Measurements from ENCODE around the gene PAIP1. TPM values are rescaled to one million over a fixed set of nuclear protein-coding genes. Genes with fewer than 3 reads are reported as not detected.

Gene PAIP1
- total and polyA plus RNA-seq, 2 donors (not counting 3 experiments of a cell fraction or from before 2014, with no cell fraction given) = 69.1 to 90.1 TPM

DNA sequence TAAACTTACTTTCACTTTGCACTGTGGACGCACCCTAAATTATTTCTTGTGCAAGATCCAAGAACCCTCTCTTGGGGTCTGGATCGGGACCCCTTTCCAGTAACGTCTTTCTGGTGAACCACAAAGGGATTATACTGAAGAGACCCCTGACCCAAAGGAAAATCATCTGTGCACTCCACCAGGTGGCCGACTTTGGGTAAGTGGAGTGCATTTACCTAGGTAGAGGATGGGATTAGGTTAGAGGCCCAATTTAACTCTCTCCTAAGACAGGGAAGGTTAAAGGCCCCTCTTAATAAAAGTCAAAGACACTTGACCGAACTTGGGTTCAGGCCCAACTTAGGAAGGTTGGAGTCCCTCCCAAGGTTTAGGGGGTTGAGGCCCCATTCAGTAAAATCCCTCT lies 8.2 kb upstream of the PAIP1 start:
- ChIA-PET CTCF (no interaction called here), POLR2A (no interaction called here)
- Histone ChIP-seq H3K4me2 (ENCODE audit: insufficient read depth, low read length) (no peak overlapping the region), H3K27me3 (ENCODE audit: control insufficient read depth in 2 of 2, insufficient read depth in 2 of 2, low read length in 2 of 2) (peaks cover 0 to 2% of the 10 kb centered on the region in 2 experiments), H2AFZ (ENCODE audit: low read depth, low read length) (no peak overlapping the region), H3K9me3 (replicated peaks; ENCODE audit: control insufficient read depth, insufficient read depth, low read length) (no peaks in the 10 kb centered on the region), H3K79me2 (ENCODE audit: control insufficient read depth, insufficient read depth, low read length) (no peaks in the 10 kb centered on the region), H3K36me3 (ENCODE audit: control insufficient read depth in 2 of 2, extremely low read depth in 1 of 2, insufficient read depth in 2 of 2, low read length in 2 of 2) (no peaks in the 10 kb centered on the region), H3K9me1 (replicated peaks; ENCODE audit: control insufficient read depth, extremely low read depth, insufficient read depth, low read length) (no peaks in the 10 kb centered on the region), H3K4me1 (ENCODE audit: control insufficient read depth, extremely low read depth, insufficient read depth, low read length) (no peaks in the 10 kb centered on the region), H3K4me3 (replicated peaks in 1 of 3; ENCODE audit: insufficient read depth in 1 of 3, low read depth in 1 of 3, low read length in 3 of 3) (no peak overlapping the region), H3K9ac (replicated peaks; ENCODE audit: extremely low read depth, insufficient read depth, low read length) (no peak overlapping the region), H4K20me1 (replicated peaks; ENCODE audit: control insufficient read depth, extremely low read depth, insufficient read depth, low read length) (no peaks in the 10 kb centered on the region), H3K27ac (ENCODE audit: insufficient read depth, low read depth, low read length) (no peak overlapping the region)
- DNase-seq (ENCODE audit: low read depth, low spot score) (no peak), FAIRE-seq (no peak)
- dilution Hi-C loops (cut with MboI; ENCODE audit: extremely low pct_ligation_motif_present, low sequenced_read_pairs) (no loop called here), intact Hi-C loops (cut with micrococcal nuclease) (no loop called here)
- no TSS peak for BruUV-seq (replicated peaks)
- TF ChIP-seq POLR2A (IDR thresholded peaks at IDR 0.05; ENCODE audit: low read depth, low read length) (no peak), EZH2 (IDR thresholded peaks at IDR 0.05; ENCODE audit: borderline replicate concordance, low read depth, low read length, severe bottlenecking) (no peak), FOS (IDR thresholded peaks at IDR 0.05; ENCODE audit: borderline replicate concordance, insufficient read depth, low read length) (no peak), MYC (IDR thresholded peaks at IDR 0.05; ENCODE audit: low read depth, low read length) (no peak)
- TF ChIP-seq, protein P1, sequence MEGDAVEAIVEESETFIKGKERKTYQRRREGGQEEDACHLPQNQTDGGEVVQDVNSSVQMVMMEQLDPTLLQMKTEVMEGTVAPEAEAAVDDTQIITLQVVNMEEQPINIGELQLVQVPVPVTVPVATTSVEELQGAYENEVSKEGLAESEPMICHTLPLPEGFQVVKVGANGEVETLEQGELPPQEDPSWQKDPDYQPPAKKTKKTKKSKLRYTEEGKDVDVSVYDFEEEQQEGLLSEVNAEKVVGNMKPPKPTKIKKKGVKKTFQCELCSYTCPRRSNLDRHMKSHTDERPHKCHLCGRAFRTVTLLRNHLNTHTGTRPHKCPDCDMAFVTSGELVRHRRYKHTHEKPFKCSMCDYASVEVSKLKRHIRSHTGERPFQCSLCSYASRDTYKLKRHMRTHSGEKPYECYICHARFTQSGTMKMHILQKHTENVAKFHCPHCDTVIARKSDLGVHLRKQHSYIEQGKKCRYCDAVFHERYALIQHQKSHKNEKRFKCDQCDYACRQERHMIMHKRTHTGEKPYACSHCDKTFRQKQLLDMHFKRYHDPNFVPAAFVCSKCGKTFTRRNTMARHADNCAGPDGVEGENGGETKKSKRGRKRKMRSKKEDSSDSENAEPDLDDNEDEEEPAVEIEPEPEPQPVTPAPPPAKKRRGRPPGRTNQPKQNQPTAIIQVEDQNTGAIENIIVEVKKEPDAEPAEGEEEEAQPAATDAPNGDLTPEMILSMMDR (IDR thresholded peaks at IDR 0.05; ENCODE audit: extremely low read depth in 1 of 2, insufficient read depth in 1 of 2, low read depth in 1 of 2, low read length in 2 of 2) = no peak

DNA sequence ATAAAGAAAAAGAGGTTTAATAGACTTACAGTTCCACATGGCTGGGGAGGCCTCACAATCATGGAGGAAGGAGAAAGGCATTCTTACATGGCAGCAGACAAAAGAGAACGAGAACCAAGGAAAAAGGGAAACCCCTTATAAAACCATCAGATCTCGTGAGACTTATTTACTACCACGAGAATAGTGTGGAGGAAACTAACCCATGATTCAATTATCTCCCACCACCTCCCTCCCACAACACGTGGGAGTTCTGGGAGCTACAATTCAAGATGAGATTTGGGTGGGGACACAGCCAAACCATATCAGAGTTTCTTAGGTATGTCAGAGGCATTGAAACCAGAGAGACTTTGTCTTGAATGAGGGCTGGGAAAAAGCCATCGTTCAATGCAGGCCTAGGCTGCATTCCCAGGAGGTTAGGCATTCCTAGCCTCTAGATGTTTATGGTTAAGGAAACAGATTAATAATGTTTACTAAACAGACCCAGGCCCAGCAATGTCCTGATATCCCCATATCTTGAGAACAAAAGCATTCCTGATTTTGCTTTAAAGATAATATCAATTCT lies 7.5 kb upstream of the PAIP1 start:
- CTCF ChIA-PET = no interaction called here
- no peaks in the 10 kb centered on the region for H4K20me1 ChIP-seq (replicated peaks; ENCODE audit: control insufficient read depth, extremely low read depth, insufficient read depth, low read length)
- BruUV-seq (replicated peaks) = no TSS peak
- no peak overlapping the region for H2AFZ ChIP-seq (ENCODE audit: low read depth, low read length)
- dilution Hi-C loops (cut with MboI; ENCODE audit: extremely low pct_ligation_motif_present, low sequenced_read_pairs) (no loop called here), intact Hi-C loops (cut with micrococcal nuclease) (no loop called here)
- no peak overlapping the region for H3K4me3 ChIP-seq (replicated peaks in 1 of 3; ENCODE audit: insufficient read depth in 1 of 3, low read depth in 1 of 3, low read length in 3 of 3)
- H3K4me1 ChIP-seq (ENCODE audit: control insufficient read depth, extremely low read depth, insufficient read depth, low read length) = no peaks in the 10 kb centered on the region
- TF ChIP-seq EZH2 (IDR thresholded peaks at IDR 0.05; ENCODE audit: borderline replicate concordance, low read depth, low read length, severe bottlenecking) = no peak
- no peak for TF ChIP-seq GATA2 (IDR thresholded peaks at IDR 0.05; ENCODE audit: insufficient read depth, insufficient read length, low read depth, low read length)
- TF ChIP-seq, protein P1 (IDR thresholded peaks at IDR 0.05; ENCODE audit: extremely low read depth in 1 of 2, insufficient read depth in 1 of 2, low read depth in 1 of 2, low read length in 2 of 2) = no peak
- no peak for TF ChIP-seq FOS (IDR thresholded peaks at IDR 0.05; ENCODE audit: borderline replicate concordance, insufficient read depth, low read length)
- TF ChIP-seq POLR2A (IDR thresholded peaks at IDR 0.05; ENCODE audit: low read depth, low read length) = no peak
- no peak for TF ChIP-seq POLR2AphosphoS5 (IDR thresholded peaks at IDR 0.05; ENCODE audit: insufficient read depth, low read depth, low read length)
- TF ChIP-seq JUN (IDR thresholded peaks at IDR 0.05; ENCODE audit: borderline replicate concordance, insufficient read depth, insufficient read length, low read depth) = no peak
- TF ChIP-seq MYC (IDR thresholded peaks at IDR 0.05; ENCODE audit: low read depth, low read length) = no peak
- TF ChIP-seq, protein P2, sequence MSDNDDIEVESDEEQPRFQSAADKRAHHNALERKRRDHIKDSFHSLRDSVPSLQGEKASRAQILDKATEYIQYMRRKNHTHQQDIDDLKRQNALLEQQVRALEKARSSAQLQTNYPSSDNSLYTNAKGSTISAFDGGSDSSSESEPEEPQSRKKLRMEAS (IDR thresholded peaks at IDR 0.05; ENCODE audit: insufficient read depth, insufficient read length) = no peak
- no peaks in the 10 kb centered on the region for H3K79me2 ChIP-seq (ENCODE audit: control insufficient read depth, insufficient read depth, low read length)
- H3K4me2 ChIP-seq (ENCODE audit: insufficient read depth, low read length) = no peak overlapping the region
- peaks cover 0 to 3% of the 10 kb centered on the region in 2 experiments for H3K27me3 ChIP-seq (ENCODE audit: control insufficient read depth in 2 of 2, insufficient read depth in 2 of 2, low read length in 2 of 2)
- H3K9ac ChIP-seq (replicated peaks; ENCODE audit: extremely low read depth, insufficient read depth, low read length) = no peak overlapping the region
- no peak for FAIRE-seq
- no peak overlapping the region for H3K27ac ChIP-seq (ENCODE audit: insufficient read depth, low read depth, low read length)
- H3K36me3 ChIP-seq (ENCODE audit: control insufficient read depth in 2 of 2, extremely low read depth in 1 of 2, insufficient read depth in 2 of 2, low read length in 2 of 2) = no peaks in the 10 kb centered on the region
- no peak for DNase-seq (ENCODE audit: low read depth, low spot score)
- POLR2A ChIA-PET = no interaction called here
- no peaks in the 10 kb centered on the region for H3K9me3 ChIP-seq (replicated peaks; ENCODE audit: control insufficient read depth, insufficient read depth, low read length)
- no peaks in the 10 kb centered on the region for H3K9me1 ChIP-seq (replicated peaks; ENCODE audit: control insufficient read depth, extremely low read depth, insufficient read depth, low read length)
